Stimulated activated CD8-positive, alpha-beta memory T cell treated with anti-CD3 and anti-CD28 coated beads, Interleukin-15, amount 100 ng/mL, for 48 hours (primary cell): ENCODE results near the gene CHD1.

Experiments used
- DNase-seq, 2 donors: peaks; one replicate each; pipeline ENCODE4 v3.0.0-alpha.2; 2020; ENCODE audit warnings: low read depth in 2 of 2

CHD1 gene

GRCh38 chr5:98936948-98937715 lies 8.3 kb upstream of the CHD1 start:
- no peak for DNase-seq

GRCh38 chr5:98935206-98935605 lies 6.4 kb upstream of the CHD1 start:
- DNase-seq = no peak

DNA sequence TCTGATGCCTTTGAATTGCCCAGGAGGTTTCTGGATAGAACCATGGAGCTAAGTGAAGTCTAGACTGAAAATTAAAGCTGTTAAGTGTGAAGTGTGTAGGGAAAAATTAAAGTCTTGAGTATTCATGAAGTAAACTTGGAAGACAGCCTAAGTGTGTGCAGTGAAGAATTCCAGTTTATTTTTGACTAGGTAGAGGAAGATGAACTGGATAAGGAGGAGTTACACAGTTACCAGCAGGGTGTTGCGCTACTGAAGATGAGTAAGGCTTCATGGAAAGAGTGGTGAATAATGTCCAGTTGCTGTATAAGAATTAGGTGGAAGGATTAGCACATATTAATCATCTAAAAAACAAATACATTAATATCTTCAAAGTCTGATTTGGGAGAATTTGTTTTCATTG lies 5.7 kb upstream of the CHD1 start:
- no peak for DNase-seq

- DNase-seq = peak in 1 of 2 donors; percentile 6
These were observed 4.8 kb upstream of the CHD1 start for GRCh38 chr5:98933445-98934072.

- no peak for DNase-seq
These were observed 2.4 kb upstream of the CHD1 start for GRCh38 chr5:98930972-98931762.

DNA sequence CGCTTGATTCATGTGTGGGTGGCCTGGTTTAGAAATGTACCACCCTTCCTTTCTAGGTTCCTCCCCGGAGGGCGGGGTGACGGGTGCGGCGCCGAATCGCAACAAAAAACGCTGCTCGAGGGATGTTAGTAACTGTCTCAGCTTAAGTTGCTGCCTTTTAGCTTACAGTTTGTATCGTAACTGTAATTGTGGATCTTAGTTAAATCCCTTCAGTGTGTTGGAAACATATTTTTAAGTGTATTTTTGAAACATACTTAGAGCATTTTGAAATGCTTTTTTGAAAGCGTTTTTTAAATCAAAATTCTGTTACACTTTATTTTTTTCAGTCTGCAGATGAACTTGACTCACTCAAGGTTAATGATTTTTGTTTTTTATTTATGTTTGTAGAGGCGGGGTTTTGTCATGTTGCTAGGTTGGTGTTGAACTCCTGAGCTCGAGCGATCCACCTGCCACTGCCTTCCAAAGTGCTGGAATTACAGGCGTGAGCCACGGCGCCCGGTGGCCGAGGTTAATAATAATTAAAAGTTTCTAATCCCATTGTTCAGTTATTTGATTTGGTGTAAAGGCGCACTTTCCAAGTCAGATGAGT lies 997 bp upstream of the CHD1 start:
- DNase-seq = no peak

DNA sequence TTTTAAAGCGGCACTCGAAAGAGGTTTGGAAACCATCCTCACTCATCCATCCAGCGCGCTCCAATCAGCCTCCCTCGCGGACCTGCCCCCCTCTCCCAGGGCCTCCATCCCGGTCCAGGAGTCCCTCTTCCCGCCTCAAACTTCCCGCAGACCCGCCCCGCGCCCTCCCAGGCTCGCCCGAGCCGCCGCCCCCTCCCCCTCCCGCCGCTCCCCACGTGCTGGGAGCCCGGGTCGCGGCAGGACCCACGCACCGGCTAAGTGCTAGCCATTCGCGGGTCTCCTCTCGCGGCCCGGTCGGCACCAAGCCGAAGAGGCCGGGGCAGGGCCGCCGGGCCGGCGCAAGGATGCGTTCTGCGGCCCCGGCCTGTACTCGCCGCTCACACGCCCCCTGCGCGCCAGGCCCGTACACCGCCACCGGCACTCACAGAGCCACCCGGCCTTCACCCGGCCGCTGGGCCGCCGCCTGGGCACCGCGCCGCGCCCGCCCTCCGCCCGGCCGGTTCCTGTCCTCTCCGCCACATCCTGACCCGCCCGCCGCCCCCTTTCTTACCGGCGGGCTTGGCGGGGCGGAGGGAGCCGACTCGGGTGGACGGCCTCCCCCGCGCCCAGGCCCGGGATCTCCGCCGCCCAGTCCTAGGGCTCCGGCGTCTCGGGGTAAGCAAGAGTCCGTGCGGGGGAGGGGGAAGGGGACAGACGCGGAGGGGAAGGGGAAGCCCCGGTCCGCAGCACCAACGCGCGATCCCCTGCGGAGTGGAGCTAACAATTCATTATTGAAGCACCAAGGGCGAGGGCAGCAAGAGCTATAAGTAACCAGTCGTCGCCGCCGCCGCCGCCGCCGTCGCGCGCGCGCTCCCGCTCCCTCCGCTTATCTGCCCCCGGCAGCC lies 576 bp downstream of the CHD1 start:
- DNase-seq = peak in 1 of 2 donors; percentile 19

- peak; percentile 25 to 38 for DNase-seq
These were observed 1.4 kb downstream of the CHD1 start for GRCh38 chr5:98927242-98927988.

GRCh38 chr5:98923966-98924365 lies 4.8 kb downstream of the CHD1 start:
- no peak for DNase-seq

DNA sequence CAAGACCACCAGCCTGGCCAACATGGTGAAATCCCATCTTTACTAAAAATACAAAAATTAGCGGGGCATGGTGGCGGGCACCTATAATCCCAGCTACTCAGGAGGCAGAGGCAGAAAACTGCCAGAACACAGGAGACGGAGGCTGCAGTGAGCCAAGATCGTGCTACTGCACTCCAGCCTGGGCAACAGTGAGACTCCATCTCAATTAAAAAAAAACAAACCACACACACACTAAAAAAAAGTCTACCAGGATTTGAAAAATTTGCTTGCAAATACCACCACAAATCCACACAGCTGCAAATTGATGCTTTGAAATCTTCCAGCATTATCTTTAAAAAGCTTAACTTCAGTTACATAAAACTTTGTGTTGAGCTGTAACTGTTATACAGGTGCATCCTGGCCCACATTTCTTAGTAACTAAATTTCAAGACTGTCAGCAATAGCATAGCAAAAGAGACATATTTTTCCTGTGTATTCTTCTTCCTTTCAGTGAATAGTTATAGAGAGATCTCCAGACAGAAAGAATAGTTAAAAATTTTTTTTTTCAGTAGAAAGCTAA lies 6.8 kb downstream of the CHD1 start:
- no peak for DNase-seq

DNA sequence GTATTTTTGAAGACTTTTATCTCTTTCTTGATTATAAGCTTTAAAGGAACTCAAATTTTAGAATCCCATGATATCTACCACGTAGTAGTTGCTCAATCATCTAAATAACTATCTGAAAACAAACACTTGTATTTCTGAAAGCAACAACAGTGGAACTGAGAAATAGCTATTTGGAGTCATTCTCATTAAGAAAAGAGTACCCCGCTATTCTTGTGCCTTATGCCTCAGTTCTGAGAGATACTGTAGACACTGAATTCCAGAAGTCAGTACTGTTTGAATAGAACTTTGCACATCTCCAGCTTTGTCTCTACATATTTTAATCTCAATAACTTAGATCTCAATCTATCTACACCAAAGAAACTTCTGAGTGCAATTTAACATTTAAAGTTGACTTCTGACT lies 11.4 kb downstream of the CHD1 start:
- no peak for DNase-seq

DNA sequence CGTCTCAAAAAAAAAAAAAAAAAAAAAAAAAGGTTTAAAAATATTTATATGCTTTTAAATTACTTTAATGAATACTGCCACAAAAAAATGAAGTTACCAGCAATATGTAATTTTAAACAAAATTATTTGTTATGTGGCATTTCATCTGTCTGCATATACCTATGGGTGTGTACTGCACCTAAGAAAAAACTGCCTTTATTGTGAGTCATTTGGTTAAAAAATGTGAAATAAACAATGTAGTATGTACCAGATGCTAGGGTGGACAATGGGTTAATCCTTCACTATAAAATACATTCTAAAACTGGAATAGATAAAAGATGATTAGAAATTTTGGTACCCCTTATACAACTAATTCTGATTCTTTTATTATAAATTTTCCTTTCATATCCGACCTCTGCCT lies 12.3 kb downstream of the CHD1 start:
- DNase-seq = no peak

DNA sequence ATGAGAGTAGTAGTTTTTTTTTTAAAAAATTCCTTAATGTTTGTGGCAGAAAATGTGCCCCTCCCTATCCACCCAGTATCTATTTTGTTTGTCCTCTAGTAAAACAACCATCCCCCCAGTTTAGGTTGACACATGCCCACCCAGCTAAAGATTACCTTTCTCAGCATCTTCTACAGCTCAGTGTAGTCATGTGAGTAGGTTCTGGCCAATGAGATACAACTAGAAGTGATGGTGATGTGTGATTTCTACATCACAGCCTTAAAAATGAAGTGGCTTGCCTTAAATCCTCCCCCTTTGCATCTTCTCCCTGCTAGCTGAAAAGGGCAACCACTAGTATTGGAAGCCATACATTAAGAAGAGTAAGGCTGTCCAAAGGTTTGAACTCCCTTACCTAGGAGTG lies 14.9 kb downstream of the CHD1 start:
- DNase-seq = no peak

DNA sequence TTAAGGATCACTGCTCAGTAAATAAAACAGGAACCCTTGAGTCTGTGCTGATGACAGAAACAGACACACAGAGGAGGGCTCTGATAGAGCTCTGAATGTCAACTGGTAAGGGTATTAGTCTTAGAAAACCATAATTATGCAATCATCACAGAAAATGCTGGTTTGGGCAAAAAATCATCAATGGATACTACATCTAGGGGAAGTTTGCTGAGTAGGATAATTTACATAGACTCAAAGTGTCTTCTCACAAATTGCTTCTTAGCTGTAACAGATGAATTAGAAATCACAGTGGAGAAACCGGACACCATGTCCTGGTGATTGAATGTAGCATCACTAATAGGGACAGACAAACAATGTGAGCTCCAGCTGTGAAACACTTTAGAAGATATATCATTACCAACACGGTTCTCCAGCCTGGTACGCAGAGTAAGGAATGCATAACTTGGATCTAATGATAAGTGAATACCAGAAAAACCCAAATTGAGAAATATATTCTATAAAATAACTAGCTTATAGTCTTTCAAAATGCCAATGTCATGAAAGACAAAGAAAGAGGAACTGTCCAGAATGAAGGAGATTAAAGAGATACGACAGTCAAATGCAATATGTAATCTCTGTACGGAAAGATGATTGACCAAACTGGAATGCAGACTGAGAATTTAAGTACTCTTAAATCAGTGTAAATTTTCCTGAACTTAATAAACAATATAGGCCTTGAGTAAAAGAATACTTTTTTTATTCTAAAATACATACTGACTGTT lies 17.3 kb downstream of the CHD1 start:
- DNase-seq = no peak

- DNase-seq = no peak
These were observed 19.4 kb downstream of the CHD1 start for GRCh38 chr5:98909363-98909762.

DNA sequence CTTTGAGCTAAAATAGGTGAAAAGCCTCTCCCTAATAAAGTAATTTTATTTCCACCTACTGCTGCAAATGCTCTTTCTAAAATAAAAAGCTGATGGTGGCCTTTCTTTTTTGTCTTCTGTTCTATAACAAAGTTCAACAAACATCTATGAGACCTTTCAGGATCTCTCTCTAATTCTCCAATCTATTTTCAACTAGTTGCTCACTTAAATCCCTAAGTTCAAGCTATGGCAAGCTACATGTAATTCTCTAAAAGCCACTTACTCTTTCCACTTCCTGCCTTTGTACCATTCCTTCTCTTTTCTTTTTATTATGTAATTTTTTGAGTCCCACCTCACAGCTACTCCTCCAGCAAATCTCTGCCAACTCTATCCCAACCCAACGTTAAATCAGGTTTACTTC lies 20.9 kb downstream of the CHD1 start:
- no peak for DNase-seq

DNA sequence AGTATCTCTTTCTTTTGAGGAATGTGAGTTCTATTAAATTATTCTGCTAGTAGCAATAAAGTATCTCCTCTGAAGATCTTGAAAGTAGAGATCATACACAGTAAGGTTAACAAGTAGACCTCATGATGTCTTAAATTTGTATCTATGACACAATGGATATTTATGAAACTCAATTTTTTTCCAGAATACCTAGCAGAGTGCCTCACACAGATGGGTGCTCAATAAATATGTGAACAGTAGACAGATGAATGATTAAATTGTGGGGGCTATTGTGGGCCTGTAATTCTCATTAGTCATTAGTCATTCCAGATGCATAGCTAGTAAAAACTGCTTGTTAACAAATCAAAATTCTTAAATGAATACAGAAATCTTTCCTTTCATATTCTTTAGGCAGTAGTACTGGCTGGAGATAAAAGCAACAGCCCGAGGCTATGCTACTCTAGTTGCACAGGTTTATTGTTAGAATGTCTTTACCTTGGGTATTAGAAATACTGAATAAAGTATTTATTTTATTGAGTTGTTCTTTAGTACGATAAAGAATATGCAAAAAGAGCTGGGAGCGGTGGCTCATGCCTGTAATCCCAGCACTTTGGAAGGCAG lies 22.0 kb downstream of the CHD1 start:
- no peak for DNase-seq

DNA sequence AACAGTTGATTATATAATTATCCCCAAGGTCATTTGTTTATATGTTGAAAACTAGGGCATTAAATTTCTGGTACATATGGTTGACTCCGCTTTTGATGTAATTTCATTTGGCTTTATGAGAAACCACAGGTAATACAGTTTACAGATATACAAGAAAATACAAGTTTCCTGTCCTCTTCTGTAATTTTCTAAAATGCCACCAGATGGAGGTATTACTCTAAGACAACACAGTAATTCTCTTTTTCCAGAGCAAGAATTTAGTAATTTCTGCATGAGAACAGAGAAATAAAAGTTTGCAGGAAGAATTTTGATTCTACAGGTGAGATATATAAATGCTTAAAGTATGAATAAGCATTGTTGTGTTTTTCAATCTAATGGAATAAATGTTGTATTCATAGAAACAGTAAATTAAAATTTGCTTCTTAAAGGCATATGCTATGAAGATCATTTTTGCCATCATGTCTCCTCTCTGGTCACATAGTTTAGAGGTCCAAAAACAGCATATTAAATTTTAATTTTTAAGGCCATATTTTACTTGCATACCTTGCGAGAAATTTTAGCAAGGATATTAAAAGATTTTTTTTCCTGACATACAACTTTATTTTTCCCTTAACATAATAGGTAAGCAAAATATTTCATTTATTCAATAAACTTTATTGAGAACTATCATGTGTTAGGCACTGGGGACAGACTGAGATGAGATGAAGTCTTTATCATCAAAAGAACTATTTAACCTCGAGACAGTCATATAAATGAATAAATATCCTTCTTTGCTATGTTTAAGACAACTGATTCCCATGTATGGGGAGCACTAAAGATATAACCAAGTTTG lies 22.7 kb downstream of the CHD1 start:
- DNase-seq = no peak
